ENCODE data around the gene SLCO1A2. TPM values are rescaled to one million over a fixed set of nuclear protein-coding genes. Genes with fewer than 3 reads are reported as not detected.

Gene SLCO1A2
- total RNA-seq, 1 experiment from 2014 or later = not detected

DNA sequence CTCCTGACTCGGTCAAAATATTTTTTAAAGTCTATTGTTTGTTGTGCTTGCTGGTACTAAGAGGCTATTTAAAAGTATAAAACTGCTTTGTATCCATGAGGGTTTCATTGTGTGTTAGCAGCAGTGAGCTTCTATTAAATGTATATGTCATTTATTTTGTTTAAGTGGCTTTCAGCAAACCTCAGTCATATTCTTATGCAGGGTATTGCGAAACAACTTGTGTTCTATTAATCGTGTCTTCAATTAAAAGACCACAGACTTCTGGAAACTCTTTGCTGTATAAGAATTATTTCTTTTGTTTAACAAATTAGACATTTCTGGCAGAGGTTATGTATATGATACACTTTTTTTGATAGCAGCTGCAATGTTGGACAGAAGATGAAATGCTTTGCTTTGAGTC, 44.5 kb upstream of the SLCO1A2 start:
- no peak overlapping the region for H3K27ac ChIP-seq (ENCODE audit: low read length)
- DNase-seq (ENCODE audit: low read depth, low spot score) (no peak), ATAC-seq (no peak)
- intact Hi-C loops (cut with micrococcal nuclease; ENCODE audit: unreplicated experiment) (no loop called here), in situ Hi-C loops (cut with HindIII; ENCODE audit: low pct_unique_long_range_greater_than_20kb, low sequenced_read_pairs) (no loop called here)
- no TSS peak for BruUV-seq (replicated peaks)
- CTCF ChIA-PET = no interaction called here
- no peaks in the 10 kb centered on the region for H3K36me3 ChIP-seq (ENCODE audit: control insufficient read depth, insufficient read depth, low read length)
- no peaks in the 10 kb centered on the region for H3K9me3 ChIP-seq (ENCODE audit: control insufficient read depth, insufficient read depth, low read depth, low read length)
- H3K4me3 ChIP-seq (ENCODE audit: low read depth in 2 of 2, low read length in 2 of 2) = no peak overlapping the region
- TF ChIP-seq TCF7L2 (IDR thresholded peaks at IDR 0.05; ENCODE audit: low read depth, low read length) (no peak), SIN3A (IDR thresholded peaks at IDR 0.05; ENCODE audit: borderline replicate concordance, insufficient read depth, low read depth, low read length) (no peak), CTCF (IDR thresholded peaks at IDR 0.05) (no peak), POLR2AphosphoS5 (IDR thresholded peaks at IDR 0.05; ENCODE audit: low read depth, low read length) (no peak)
- TF ChIP-seq, protein P1, sequence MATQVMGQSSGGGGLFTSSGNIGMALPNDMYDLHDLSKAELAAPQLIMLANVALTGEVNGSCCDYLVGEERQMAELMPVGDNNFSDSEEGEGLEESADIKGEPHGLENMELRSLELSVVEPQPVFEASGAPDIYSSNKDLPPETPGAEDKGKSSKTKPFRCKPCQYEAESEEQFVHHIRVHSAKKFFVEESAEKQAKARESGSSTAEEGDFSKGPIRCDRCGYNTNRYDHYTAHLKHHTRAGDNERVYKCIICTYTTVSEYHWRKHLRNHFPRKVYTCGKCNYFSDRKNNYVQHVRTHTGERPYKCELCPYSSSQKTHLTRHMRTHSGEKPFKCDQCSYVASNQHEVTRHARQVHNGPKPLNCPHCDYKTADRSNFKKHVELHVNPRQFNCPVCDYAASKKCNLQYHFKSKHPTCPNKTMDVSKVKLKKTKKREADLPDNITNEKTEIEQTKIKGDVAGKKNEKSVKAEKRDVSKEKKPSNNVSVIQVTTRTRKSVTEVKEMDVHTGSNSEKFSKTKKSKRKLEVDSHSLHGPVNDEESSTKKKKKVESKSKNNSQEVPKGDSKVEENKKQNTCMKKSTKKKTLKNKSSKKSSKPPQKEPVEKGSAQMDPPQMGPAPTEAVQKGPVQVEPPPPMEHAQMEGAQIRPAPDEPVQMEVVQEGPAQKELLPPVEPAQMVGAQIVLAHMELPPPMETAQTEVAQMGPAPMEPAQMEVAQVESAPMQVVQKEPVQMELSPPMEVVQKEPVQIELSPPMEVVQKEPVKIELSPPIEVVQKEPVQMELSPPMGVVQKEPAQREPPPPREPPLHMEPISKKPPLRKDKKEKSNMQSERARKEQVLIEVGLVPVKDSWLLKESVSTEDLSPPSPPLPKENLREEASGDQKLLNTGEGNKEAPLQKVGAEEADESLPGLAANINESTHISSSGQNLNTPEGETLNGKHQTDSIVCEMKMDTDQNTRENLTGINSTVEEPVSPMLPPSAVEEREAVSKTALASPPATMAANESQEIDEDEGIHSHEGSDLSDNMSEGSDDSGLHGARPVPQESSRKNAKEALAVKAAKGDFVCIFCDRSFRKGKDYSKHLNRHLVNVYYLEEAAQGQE (IDR thresholded peaks at IDR 0.05; ENCODE audit: insufficient read depth in 1 of 2, low read depth in 2 of 2, low read length in 1 of 2) = no peak
- H3K27me3 ChIP-seq (ENCODE audit: control insufficient read depth, insufficient read depth, low read length) = no peaks in the 10 kb centered on the region
- POLR2A ChIA-PET = no interaction called here
- H3K4me1 ChIP-seq (ENCODE audit: control insufficient read depth, insufficient read depth, low read length) = no peaks in the 10 kb centered on the region

DNA sequence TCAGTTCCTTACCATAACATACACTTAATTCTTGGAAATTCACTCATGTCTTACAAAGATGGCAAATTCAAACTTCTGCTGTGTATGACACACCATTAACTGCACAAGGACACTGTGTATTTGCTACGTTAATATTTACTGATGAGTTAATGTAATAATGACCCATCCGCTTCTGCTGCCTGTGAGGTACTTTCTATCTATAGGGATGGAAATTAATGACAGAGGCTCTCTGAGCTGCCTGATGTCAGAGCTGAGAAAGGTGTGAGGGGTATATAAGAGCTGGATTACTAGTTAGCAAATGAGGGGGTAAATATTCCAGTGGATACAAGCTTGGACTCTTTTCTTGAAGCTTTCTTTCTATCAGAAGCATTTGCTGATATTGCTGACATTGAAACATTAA, 37.9 kb upstream of the SLCO1A2 start, which contains the start of gene IAPP:
Gene IAPP (plus strand): TSS at position 301 of the 400 bp plus-strand sequence. CDS start 450 bp downstream, outside the sequence.
- Histone ChIP-seq H3K27ac (ENCODE audit: low read length) (no peak within 1 kb of the TSS), H3K4me3 (ENCODE audit: low read depth in 2 of 2, low read length in 2 of 2) (no peak within 1 kb of the TSS), H3K36me3 (ENCODE audit: control insufficient read depth, insufficient read depth, low read length) (no peaks in the 10 kb centered on the region), H3K4me1 (ENCODE audit: control insufficient read depth, insufficient read depth, low read length) (no peaks in the 10 kb centered on the region), H3K27me3 (ENCODE audit: control insufficient read depth, insufficient read depth, low read length) (no peaks in the 10 kb centered on the region), H3K9me3 (ENCODE audit: control insufficient read depth, insufficient read depth, low read depth, low read length) (no peaks in the 10 kb centered on the region)
- BruUV-seq (replicated peaks) = no TSS peak
- POLR2A ChIA-PET = no interaction called here
- in situ Hi-C loops (cut with HindIII; ENCODE audit: low pct_unique_long_range_greater_than_20kb, low sequenced_read_pairs) = no loop called here
- CTCF ChIA-PET = no interaction called here
- ATAC-seq (no peak), DNase-seq (ENCODE audit: low read depth, low spot score) (no peak)
- TF ChIP-seq TCF7L2 (IDR thresholded peaks at IDR 0.05; ENCODE audit: low read depth, low read length) = no peak
- no peak for TF ChIP-seq SIN3A (IDR thresholded peaks at IDR 0.05; ENCODE audit: borderline replicate concordance, insufficient read depth, low read depth, low read length)
- TF ChIP-seq, protein P1 (IDR thresholded peaks at IDR 0.05; ENCODE audit: insufficient read depth in 1 of 2, low read depth in 2 of 2, low read length in 1 of 2) = no peak
- TF ChIP-seq POLR2AphosphoS5 (IDR thresholded peaks at IDR 0.05; ENCODE audit: low read depth, low read length) = no peak
- TF ChIP-seq CTCF (IDR thresholded peaks at IDR 0.05) = no peak
- intact Hi-C loops (cut with micrococcal nuclease; ENCODE audit: unreplicated experiment) = no loop called here

All from Panc1 (cell line).